Endothelial cell (in vitro differentiated cells): ENCODE measurements around the gene ANKRD23. TPM values are rescaled to one million over a fixed set of nuclear protein-coding genes. Genes with fewer than 3 reads are reported as not detected.
A peak's percentile ranks its signal among the peaks of the same experiment; 100 is the strongest.

Source experiments
- DNase-seq: peaks from one replicate; pipeline ENCODE4 v3.0.0; 2021; ENCODE audit warnings: low spot score
- H3K27ac Mint-ChIP-seq: one replicate; pipeline ENCODE4 v1.8.0; 2021; ENCODE audit warnings: mixed read lengths, inconsistent platforms; ENCODE audit not compliant: unreplicated experiment
- H3K27me3 Mint-ChIP-seq: one replicate; pipeline ENCODE4 v1.8.0; 2021; ENCODE audit warnings: mild to moderate bottlenecking, moderate library complexity, mixed read lengths, inconsistent platforms; ENCODE audit not compliant: unreplicated experiment
- H3K36me3 Mint-ChIP-seq: one replicate; pipeline ENCODE4 v1.8.0; 2021; ENCODE audit warnings: mild to moderate bottlenecking, low read depth, mixed read lengths, inconsistent platforms; ENCODE audit not compliant: unreplicated experiment
- H3K4me1 Mint-ChIP-seq: one replicate; pipeline ENCODE4 v1.8.0; 2021; ENCODE audit warnings: mild to moderate bottlenecking, mixed read lengths, inconsistent platforms; ENCODE audit not compliant: unreplicated experiment
- H3K4me3 Mint-ChIP-seq: one replicate; pipeline ENCODE4 v1.8.0; 2021; ENCODE audit warnings: mild to moderate bottlenecking, mixed read lengths, inconsistent platforms; ENCODE audit not compliant: unreplicated experiment
- H3K9me3 Mint-ChIP-seq: one replicate; pipeline ENCODE4 v1.8.0; 2021; ENCODE audit warnings: mixed read lengths, inconsistent platforms; ENCODE audit not compliant: unreplicated experiment
- total RNA-seq: library from RNA; stranded (reverse); fragmentation: NEBNext Ultra II Directional; extraction: Animal tissue kit (Norgen Biotek cat#: 25700); gene quantifications from one replicate; pipeline ENCODE4 v1.2.1, GENCODE V29; 2021; ENCODE audit not compliant: unreplicated experiment
- TF ChIP-seq, protein P1 (sequence below): fragments of 200-600 bp; sonication (generic); IDR thresholded peaks from one replicate; pipeline ENCODE4 v1.5.0; 2021; ENCODE audit warnings: antibody characterized with exemption; ENCODE audit not compliant: unreplicated experiment

Gene ANKRD23
- total RNA-seq, 1 donor from 2014 or later = 4.7 TPM

DNA sequence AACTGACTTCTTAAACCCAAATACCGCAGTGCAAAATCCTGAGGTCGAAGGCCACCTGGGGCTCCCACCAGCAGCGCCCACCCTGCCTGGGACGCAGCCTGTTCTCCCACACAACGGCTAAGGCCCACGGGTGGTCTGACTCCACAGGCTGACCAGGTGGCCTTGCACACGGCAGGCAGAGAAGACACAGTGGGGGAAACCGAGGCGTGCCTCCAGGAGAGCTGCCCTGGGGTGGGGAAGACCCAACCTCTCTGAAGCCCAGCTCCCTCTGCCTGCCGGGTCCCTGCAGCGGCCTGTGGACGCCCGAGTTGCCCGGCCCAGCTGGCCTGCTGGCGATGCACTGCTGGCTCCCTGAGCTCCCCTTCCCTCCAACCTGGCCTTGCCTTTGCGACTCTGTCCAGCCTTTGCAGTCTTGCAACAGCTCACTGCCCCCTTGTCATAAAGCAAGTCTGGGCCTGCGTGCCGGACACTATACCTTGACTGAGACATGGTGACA lies 35.8 kb upstream of the ANKRD23 start:
- H3K27ac Mint-ChIP-seq = peak overlapping the region; percentile 20
- peaks cover 19% of the 10 kb centered on the region for H3K27me3 Mint-ChIP-seq
- H3K36me3 Mint-ChIP-seq = no peaks in the 10 kb centered on the region
- H3K9me3 Mint-ChIP-seq = no peaks in the 10 kb centered on the region
- H3K4me1 Mint-ChIP-seq = peaks cover 58% of the 10 kb centered on the region
- TF ChIP-seq, protein P1, sequence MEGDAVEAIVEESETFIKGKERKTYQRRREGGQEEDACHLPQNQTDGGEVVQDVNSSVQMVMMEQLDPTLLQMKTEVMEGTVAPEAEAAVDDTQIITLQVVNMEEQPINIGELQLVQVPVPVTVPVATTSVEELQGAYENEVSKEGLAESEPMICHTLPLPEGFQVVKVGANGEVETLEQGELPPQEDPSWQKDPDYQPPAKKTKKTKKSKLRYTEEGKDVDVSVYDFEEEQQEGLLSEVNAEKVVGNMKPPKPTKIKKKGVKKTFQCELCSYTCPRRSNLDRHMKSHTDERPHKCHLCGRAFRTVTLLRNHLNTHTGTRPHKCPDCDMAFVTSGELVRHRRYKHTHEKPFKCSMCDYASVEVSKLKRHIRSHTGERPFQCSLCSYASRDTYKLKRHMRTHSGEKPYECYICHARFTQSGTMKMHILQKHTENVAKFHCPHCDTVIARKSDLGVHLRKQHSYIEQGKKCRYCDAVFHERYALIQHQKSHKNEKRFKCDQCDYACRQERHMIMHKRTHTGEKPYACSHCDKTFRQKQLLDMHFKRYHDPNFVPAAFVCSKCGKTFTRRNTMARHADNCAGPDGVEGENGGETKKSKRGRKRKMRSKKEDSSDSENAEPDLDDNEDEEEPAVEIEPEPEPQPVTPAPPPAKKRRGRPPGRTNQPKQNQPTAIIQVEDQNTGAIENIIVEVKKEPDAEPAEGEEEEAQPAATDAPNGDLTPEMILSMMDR = no peak
- no peak for DNase-seq
- no peak overlapping the region for H3K4me3 Mint-ChIP-seq

DNA sequence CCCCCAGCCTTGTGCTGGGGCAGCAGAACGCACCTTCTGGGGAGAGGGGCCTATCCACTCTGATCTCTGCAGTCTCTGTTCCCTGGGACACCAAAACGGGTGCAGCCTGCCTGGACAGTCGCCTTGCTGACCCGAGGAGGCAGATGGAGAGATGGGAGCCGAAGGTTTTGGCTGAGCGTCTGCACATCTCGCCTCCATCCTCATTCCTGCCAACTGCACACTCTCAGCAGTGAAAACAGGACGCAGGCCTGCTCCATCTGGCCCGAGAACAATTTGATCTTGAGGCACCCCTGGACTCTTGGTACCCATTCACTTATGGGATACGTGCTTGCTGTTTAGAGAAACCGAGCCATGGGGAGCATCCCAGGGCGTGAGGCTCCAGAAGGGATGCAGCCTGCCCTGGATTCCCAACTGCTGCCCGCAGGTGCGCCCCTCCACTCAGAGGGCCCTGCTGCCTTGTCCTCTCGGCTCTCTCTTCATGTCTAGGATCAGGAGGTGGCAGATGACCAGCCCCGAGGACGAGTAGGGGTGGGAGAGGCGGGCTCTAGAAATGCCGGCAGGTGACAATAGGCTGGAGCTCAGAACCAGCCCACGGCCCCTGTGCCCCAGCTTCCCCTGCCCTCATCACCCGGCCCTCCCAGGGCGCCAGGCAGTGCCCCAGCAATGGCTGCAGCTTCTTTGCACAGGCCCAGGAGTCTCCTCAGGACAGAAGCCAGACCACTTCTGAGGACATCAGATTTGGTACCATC lies 35.1 kb upstream of the ANKRD23 start:
- H3K4me1 Mint-ChIP-seq = peaks cover 59% of the 10 kb centered on the region
- peak overlapping the region; percentile 30 for H3K27ac Mint-ChIP-seq
- TF ChIP-seq, protein P1 = no peak
- no peak for DNase-seq
- no peaks in the 10 kb centered on the region for H3K9me3 Mint-ChIP-seq
- peaks cover 22% of the 10 kb centered on the region for H3K27me3 Mint-ChIP-seq
- no peak overlapping the region for H3K4me3 Mint-ChIP-seq
- H3K36me3 Mint-ChIP-seq = no peaks in the 10 kb centered on the region

DNA sequence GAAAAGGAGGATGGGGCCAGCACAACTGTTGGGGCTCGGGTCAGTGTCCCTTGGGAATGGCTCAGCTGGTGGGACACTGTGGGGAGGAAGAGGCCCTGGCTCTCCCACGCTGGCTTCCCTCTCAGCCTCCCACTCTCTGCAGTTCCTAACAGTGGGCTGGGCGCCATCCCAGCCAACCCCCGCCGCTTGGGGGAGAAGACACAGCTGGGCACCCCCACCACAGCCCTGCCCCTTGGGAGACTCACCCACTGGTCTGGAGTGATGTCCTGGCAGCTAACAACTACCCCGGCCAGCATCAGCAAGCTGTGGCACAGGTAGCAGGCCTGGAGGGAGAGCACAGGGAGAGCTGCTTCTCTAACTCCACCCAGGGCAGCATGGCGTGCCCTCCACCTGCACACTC lies 34.4 kb upstream of the ANKRD23 start:
- no peaks in the 10 kb centered on the region for H3K9me3 Mint-ChIP-seq
- peaks cover 23% of the 10 kb centered on the region for H3K27me3 Mint-ChIP-seq
- H3K27ac Mint-ChIP-seq = no peak overlapping the region
- H3K36me3 Mint-ChIP-seq = no peaks in the 10 kb centered on the region
- TF ChIP-seq, protein P1 = no peak
- H3K4me3 Mint-ChIP-seq = no peak overlapping the region
- DNase-seq = no peak
- peaks cover 65% of the 10 kb centered on the region for H3K4me1 Mint-ChIP-seq

DNA sequence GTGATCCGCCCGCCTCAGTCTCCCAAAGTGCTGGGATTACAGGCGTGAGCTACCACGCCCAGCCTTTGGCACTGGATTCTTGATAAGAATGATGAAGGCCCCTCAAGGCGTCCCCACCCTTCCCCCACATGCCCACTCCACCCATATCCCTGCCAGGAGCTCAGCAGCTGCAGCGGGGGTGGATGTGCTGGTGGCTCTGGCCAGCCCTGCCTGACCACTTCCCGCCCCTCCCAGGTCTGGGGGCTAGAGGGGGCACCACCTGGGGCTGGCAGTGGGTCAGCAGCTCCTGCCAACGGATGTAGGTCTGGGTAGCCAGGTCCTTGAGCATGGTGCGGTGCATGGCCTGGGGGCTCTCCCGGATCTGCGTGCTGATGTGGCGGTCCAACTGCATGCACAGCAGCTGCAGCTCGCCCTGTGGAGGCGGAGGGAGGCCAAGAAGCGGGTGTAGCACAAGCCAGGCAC lies 33.8 kb upstream of the ANKRD23 start:
- Mint-ChIP-seq H3K4me1 (peaks cover 69% of the 10 kb centered on the region), H3K27me3 (peaks cover 24% of the 10 kb centered on the region), H3K36me3 (no peaks in the 10 kb centered on the region), H3K27ac (no peak overlapping the region), H3K9me3 (no peaks in the 10 kb centered on the region), H3K4me3 (no peak overlapping the region)
- TF ChIP-seq, protein P1 = no peak
- no peak for DNase-seq

DNA sequence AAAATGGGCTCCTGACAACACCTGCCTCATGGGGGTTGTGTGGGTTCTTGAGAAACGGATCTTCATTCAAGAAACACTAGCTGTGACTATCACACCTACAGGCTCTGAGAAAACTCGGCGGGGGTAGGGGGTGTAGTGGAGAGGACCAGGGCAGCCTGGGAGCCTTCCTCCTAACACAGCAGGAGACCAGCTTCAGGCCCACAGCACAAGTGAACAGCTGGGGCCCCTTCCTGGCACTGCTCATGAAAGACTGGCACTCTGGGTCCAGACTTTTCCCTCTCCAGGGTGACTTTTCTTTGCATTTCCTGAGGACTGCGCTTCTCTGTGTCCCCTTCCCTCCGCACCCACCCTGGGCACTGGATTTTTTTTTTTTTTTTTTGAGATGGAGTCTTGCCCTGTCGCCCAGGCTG lies 33.2 kb upstream of the ANKRD23 start:
- Mint-ChIP-seq H3K36me3 (no peaks in the 10 kb centered on the region), H3K9me3 (no peaks in the 10 kb centered on the region), H3K27me3 (peaks cover 26% of the 10 kb centered on the region), H3K4me3 (no peak overlapping the region), H3K27ac (no peak overlapping the region), H3K4me1 (peaks cover 75% of the 10 kb centered on the region)
- DNase-seq = no peak
- TF ChIP-seq, protein P1 = no peak
